Neural cell (in vitro differentiated cells): ENCODE results near the gene TGFBR3L. TPM values are rescaled to one million over a fixed set of nuclear protein-coding genes. Genes with fewer than 3 reads are reported as not detected.

Experiments
- H2AFZ ChIP-seq: fragments of 200-600, 300-800 bp; sonication (generic), shearing (Covaris generic); 2 replicates; pipeline ENCODE4 v1.6.0; 2014; ENCODE audit warnings: low read depth, mild to moderate bottlenecking, antibody characterized with exemption, low read length, moderate library complexity
- H3F3A ChIP-seq: fragments of 200-600 bp; shearing (Covaris generic); 2 replicates; pipeline ENCODE4 v1.6.1; 2016; ENCODE audit warnings: mild to moderate bottlenecking, moderate library complexity, mixed read lengths, antibody characterized with exemption, low read length; ENCODE audit not compliant: insufficient read depth, poor library complexity, severe bottlenecking
- H3K27ac ChIP-seq: fragments of 200-600, 300-800 bp; sonication (generic), shearing (Covaris generic); 2 replicates; pipeline ENCODE4 v1.5.1; 2014; ENCODE audit warnings: mild to moderate bottlenecking, low read length, moderate library complexity
- H3K27me3 ChIP-seq: fragments of 300-800, 200-600 bp; sonication (generic), shearing (Covaris generic); 2 replicates; pipeline ENCODE4 v1.6.0; 2014; ENCODE audit warnings: mild to moderate bottlenecking, low read depth, low read length, moderate library complexity; ENCODE audit not compliant: insufficient read depth
- H3K36me3 ChIP-seq: fragments of 300-800, 200-600 bp; sonication (generic), shearing (Covaris generic); 2 replicates; pipeline ENCODE4 v1.5.1; 2014; ENCODE audit warnings: mild to moderate bottlenecking, antibody characterized with exemption, low read length, moderate library complexity; ENCODE audit not compliant: insufficient read depth
- H3K4me2 ChIP-seq: fragments of 300-800, 200-600 bp; sonication (generic), shearing (Covaris generic); 2 replicates; pipeline ENCODE4 v1.6.0; 2014; ENCODE audit warnings: mild to moderate bottlenecking, low read length
- H3K4me3 ChIP-seq: fragments of 300-800, 200-600 bp; sonication (generic), shearing (Covaris generic); 2 replicates; pipeline ENCODE4 v1.5.1; 2014; ENCODE audit warnings: mild to moderate bottlenecking, low read length, moderate library complexity
- H3K79me2 ChIP-seq: fragments of 200-600 bp; shearing (Covaris generic); replicated peaks from 2 replicates; pipeline ENCODE4 v1.6.0; 2014; ENCODE audit warnings: mild to moderate bottlenecking, low read length, moderate library complexity; ENCODE audit not compliant: insufficient read depth
- H3K9ac ChIP-seq: fragments of 300-800, 200-600 bp; sonication (generic), shearing (Covaris generic); 2 replicates; pipeline ENCODE4 v1.6.1; 2016; ENCODE audit warnings: mild to moderate bottlenecking, low read length, mixed read lengths
- H3K9me2 ChIP-seq: fragments of 200-600 bp; shearing (Covaris generic); 2 replicates; pipeline ENCODE4 v1.6.1; 2016; ENCODE audit warnings: mild to moderate bottlenecking, low read length, mixed read lengths; ENCODE audit not compliant: insufficient read depth
- H3K9me3 ChIP-seq: fragments of 200-600, 300-800 bp; sonication (generic), shearing (Covaris generic); 2 replicates; pipeline ENCODE4 v1.6.1; 2016; ENCODE audit warnings: mild to moderate bottlenecking, mixed run types, low read length, moderate library complexity, mixed read lengths
- H4K20me1 ChIP-seq: fragments of 200-600 bp; shearing (Covaris generic); 2 replicates; pipeline ENCODE4 v1.6.1; 2016; ENCODE audit warnings: mild to moderate bottlenecking, mixed run types; ENCODE audit not compliant: insufficient read depth
- EP300 ChIP-seq: fragments of 450-650 bp; conservative IDR thresholded peaks from 2 replicates; pipeline ENCODE4 v1.6.1; 2014; ENCODE audit warnings: antibody characterized with exemption, mild to moderate bottlenecking, moderate library complexity; ENCODE audit not compliant: poor library complexity, severe bottlenecking
- EZH2 ChIP-seq: fragments of 200-600, 300-800 bp; shearing (Covaris generic), sonication (generic); IDR thresholded peaks from 2 replicates; pipeline ENCODE4 v1.6.1; 2014; ENCODE audit warnings: antibody characterized with exemption, low read length, borderline replicate concordance, mild to moderate bottlenecking; ENCODE audit not compliant: insufficient read depth, poor library complexity, severe bottlenecking
- MXI1 ChIP-seq: fragments of 450-650 bp; conservative IDR thresholded peaks from 2 replicates; pipeline ENCODE4 v1.6.1; 2014; ENCODE audit warnings: antibody characterized with exemption, mild to moderate bottlenecking; ENCODE audit not compliant: poor library complexity, severe bottlenecking
- RAD21 ChIP-seq: fragments of 450-650 bp; conservative IDR thresholded peaks from 2 replicates; pipeline ENCODE4 v1.6.1; 2014; ENCODE audit warnings: antibody characterized with exemption, mild to moderate bottlenecking, moderate library complexity
- SMC3 ChIP-seq: fragments of 450-650 bp; conservative IDR thresholded peaks from 2 replicates; pipeline ENCODE4 v1.6.1; 2014; ENCODE audit warnings: antibody characterized with exemption, mild to moderate bottlenecking, moderate library complexity; ENCODE audit not compliant: poor library complexity
- TAF1 ChIP-seq: IDR thresholded peaks from 2 replicates; pipeline ENCODE4 v1.6.1; 2012; ENCODE audit warnings: low read depth
- polyA plus RNA-seq: library from polyadenylated mRNA; depleted of rRNA; stranded (reverse); fragments of >200 nt; gene quantifications from 2 replicates; pipeline ENCODE4 v1.2.3, GENCODE V29; 2014
- TF ChIP-seq, protein P1 (sequence below): fragments of 450-650 bp; IDR thresholded peaks from 2 replicates; pipeline ENCODE4 v1.5.1; 2014; ENCODE audit warnings: antibody characterized with exemption, mild to moderate bottlenecking, moderate library complexity; ENCODE audit not compliant: poor library complexity, severe bottlenecking
- TF ChIP-seq, protein P2 (sequence below): IDR thresholded peaks from 2 replicates; pipeline ENCODE4 v1.6.1; 2012; ENCODE audit warnings: borderline replicate concordance

The TGFBR3L gene
- polyA plus RNA-seq, 1 donor from 2014 or later: not detected

DNA sequence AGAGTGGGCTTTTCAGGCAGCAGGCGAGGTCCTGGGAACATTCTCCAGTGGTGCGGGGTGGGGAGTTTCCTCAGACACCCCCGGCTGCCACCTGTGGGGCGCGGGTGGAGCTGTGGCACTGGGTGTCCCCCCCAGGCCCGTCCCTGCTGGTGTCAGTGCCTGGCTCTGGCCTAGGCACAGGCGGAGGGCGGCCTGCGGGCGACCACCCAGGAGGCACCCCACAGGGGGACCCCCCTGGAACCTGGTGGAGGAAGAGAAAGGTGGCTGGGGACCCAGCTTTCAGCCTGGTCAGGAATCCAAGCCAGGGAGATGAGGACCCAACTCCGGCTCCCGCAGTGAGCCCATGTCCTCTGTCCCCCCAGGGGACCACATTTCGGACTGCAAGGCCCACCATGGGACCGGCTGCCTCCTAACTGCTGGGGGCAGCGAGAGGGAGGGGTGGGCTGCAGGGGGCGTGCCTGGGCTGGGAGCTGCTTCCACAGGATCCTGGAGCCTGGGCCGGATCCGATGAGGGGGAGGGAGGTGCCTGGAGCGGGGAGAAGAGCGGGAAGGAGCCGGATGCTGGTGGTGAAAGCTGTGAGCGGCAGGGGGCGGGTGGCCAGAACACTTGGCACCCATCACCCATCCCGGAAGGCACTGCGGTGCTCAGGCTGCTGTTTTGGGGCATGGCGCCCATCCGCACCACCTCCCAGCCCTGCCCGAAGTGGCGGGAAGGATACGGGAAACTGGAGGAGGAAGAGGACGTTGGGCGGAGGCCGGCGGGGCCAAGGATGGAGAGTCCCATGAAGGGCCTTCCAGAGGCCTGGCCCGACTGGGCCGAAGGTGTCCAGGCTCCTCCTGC lies 16.8 kb downstream of the TGFBR3L start:
- H3K9me3 ChIP-seq: no peaks in the 10 kb centered on the region
- H3K4me3 ChIP-seq: no peak overlapping the region
- no peak for TF ChIP-seq EP300
- TF ChIP-seq, protein P1, sequence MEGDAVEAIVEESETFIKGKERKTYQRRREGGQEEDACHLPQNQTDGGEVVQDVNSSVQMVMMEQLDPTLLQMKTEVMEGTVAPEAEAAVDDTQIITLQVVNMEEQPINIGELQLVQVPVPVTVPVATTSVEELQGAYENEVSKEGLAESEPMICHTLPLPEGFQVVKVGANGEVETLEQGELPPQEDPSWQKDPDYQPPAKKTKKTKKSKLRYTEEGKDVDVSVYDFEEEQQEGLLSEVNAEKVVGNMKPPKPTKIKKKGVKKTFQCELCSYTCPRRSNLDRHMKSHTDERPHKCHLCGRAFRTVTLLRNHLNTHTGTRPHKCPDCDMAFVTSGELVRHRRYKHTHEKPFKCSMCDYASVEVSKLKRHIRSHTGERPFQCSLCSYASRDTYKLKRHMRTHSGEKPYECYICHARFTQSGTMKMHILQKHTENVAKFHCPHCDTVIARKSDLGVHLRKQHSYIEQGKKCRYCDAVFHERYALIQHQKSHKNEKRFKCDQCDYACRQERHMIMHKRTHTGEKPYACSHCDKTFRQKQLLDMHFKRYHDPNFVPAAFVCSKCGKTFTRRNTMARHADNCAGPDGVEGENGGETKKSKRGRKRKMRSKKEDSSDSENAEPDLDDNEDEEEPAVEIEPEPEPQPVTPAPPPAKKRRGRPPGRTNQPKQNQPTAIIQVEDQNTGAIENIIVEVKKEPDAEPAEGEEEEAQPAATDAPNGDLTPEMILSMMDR: no peak
- no peak for TF ChIP-seq TAF1
- TF ChIP-seq SMC3: no peak
- TF ChIP-seq MXI1: no peak
- no peak for TF ChIP-seq RAD21
- H3K27ac ChIP-seq: no peak overlapping the region
- H3K4me2 ChIP-seq: no peak overlapping the region
- no peaks in the 10 kb centered on the region for H3K79me2 ChIP-seq
- H4K20me1 ChIP-seq: no peaks in the 10 kb centered on the region
- no peaks in the 10 kb centered on the region for H3F3A ChIP-seq
- H3K9me2 ChIP-seq: no peaks in the 10 kb centered on the region
- no peaks in the 10 kb centered on the region for H3K27me3 ChIP-seq
- no peak overlapping the region for H3K9ac ChIP-seq
- H3K36me3 ChIP-seq: no peaks in the 10 kb centered on the region
- H2AFZ ChIP-seq: no peak overlapping the region

DNA sequence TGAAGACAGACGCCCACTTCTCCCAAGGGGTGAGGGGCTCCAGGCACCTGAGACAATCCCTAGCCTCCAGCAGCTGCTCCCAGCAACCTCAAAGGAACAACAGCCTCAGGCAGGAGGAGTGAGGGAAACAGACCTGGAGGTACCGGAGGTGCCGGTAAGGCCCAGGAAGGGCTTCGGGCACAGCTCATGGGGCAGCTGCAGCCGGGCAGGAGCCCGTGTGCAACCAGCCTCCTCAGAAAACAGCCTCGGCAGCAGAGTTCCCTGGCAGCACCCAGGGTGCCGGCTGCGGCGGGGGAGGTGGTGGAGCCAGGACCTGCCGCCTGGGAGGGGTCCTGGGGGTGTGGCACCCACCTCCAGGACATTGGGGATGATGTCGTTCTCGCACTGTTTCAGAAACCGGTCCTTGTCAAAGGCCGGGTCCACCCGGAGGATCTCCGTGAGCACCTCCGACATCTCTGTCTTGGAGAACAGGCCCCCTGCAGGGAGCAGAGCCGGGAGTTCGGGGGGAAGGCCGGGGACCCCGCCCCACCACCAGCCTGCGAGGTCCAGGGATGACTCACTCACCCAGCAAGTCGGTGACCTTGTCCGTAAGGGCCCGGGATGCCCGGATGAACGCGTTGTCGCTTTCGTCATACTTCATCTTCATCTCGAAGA lies 17.8 kb downstream of the TGFBR3L start:
- no peaks in the 10 kb centered on the region for H3F3A ChIP-seq
- no peaks in the 10 kb centered on the region for H3K9me2 ChIP-seq
- TF ChIP-seq EP300: no peak
- TF ChIP-seq, protein P1: no peak
- TF ChIP-seq, protein P2, sequence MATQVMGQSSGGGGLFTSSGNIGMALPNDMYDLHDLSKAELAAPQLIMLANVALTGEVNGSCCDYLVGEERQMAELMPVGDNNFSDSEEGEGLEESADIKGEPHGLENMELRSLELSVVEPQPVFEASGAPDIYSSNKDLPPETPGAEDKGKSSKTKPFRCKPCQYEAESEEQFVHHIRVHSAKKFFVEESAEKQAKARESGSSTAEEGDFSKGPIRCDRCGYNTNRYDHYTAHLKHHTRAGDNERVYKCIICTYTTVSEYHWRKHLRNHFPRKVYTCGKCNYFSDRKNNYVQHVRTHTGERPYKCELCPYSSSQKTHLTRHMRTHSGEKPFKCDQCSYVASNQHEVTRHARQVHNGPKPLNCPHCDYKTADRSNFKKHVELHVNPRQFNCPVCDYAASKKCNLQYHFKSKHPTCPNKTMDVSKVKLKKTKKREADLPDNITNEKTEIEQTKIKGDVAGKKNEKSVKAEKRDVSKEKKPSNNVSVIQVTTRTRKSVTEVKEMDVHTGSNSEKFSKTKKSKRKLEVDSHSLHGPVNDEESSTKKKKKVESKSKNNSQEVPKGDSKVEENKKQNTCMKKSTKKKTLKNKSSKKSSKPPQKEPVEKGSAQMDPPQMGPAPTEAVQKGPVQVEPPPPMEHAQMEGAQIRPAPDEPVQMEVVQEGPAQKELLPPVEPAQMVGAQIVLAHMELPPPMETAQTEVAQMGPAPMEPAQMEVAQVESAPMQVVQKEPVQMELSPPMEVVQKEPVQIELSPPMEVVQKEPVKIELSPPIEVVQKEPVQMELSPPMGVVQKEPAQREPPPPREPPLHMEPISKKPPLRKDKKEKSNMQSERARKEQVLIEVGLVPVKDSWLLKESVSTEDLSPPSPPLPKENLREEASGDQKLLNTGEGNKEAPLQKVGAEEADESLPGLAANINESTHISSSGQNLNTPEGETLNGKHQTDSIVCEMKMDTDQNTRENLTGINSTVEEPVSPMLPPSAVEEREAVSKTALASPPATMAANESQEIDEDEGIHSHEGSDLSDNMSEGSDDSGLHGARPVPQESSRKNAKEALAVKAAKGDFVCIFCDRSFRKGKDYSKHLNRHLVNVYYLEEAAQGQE: no peak
- no peak for TF ChIP-seq EZH2
- no peak for TF ChIP-seq SMC3
- H3K36me3 ChIP-seq: no peaks in the 10 kb centered on the region
- H3K4me2 ChIP-seq: no peak overlapping the region
- H3K9me3 ChIP-seq: no peaks in the 10 kb centered on the region
- H2AFZ ChIP-seq: no peak overlapping the region
- H3K27ac ChIP-seq: no peak overlapping the region
- H4K20me1 ChIP-seq: no peaks in the 10 kb centered on the region
- H3K9ac ChIP-seq: no peak overlapping the region
- H3K27me3 ChIP-seq: no peaks in the 10 kb centered on the region
- H3K4me3 ChIP-seq: no peak overlapping the region
- H3K79me2 ChIP-seq: no peaks in the 10 kb centered on the region
